GM21526 (cell line): Measurements from ENCODE around the gene KRT85.
"Not testable (repeated sequence)": the region's sequence is repeated elsewhere in the genome, so short reads cannot be mapped to it uniquely, and the experiment has no call there.

Experiments
- ATAC-seq: cut with Tn5 transposase; IDR thresholded peaks from one replicate; pipeline ENCODE4 v1.9.1; 2021; ENCODE audit warnings: moderate library complexity; ENCODE audit not compliant: unreplicated experiment, low FRiP score

The KRT85 gene

DNA sequence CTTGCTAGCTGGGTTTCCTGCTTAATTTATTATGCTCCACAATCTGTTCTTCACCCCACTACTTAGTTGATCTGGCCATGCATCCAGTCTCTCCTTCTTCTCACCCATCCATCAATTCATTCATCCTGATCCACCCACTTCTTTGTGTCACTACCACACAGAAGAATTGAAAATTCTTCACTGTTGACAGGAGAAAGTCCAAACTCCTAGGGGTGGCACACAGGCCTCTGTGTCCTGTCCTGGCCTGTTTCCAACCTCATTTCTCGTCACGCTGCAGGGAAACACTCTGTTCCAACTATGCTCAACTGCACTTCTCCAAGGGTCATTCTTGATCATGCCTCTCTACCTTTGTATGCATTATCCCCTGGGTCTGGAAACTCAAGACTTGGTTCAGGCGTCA lies 35.4 kb downstream of the KRT85 start:
- no peak for ATAC-seq

DNA sequence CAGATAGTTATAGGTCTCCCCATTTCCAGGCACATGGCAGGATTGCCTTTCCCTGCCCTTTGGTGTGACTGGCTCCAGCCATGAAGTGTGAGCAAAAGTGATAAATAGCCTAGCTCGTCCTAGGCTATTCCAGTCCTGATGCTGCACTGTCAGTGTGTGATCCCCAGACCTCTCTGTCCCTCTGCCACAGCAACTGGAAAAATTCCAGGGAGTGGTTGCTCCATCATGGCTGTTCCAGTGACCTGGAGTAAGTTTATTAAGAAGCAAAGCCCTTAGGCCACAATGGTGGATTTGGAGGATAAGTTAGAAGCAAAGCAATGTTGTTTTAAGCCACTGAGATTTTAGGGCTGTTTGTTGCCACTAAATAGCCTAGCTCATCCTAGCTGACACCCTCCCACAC lies 36.2 kb downstream of the KRT85 start:
- no peak for ATAC-seq

DNA sequence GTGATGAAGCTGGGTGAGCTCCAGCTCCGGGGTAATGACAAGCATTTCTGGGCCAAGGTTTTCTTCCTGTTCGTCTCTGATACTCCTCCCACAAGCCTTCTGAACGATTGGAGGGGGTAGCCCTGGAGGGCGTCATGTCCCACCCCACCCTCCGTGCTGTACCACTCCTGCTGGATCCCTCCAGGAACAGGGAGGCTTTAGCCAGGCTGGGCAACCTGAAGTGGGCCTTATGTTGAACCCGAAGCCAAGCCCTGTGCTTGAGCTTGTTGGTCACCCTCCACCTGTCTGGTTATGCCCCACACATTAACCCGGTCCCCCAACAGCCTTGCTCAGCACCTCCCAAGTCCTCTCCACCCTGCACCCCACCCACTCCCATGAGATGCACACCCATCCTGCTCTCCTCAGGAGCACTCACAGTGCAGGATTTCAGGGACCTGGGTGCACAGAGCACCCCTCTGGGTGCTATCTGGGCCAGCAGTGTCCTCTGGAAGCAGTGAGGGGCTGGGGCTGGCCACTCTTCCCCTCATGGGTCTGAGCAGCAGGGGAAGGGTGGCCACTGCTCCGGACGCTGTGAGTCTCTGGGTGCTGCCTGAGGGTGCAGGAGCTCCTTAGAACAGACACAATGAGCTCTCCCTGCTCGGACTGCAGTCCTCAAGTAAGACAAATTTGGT lies 39.3 kb downstream of the KRT85 start:
- ATAC-seq = no peak

DNA sequence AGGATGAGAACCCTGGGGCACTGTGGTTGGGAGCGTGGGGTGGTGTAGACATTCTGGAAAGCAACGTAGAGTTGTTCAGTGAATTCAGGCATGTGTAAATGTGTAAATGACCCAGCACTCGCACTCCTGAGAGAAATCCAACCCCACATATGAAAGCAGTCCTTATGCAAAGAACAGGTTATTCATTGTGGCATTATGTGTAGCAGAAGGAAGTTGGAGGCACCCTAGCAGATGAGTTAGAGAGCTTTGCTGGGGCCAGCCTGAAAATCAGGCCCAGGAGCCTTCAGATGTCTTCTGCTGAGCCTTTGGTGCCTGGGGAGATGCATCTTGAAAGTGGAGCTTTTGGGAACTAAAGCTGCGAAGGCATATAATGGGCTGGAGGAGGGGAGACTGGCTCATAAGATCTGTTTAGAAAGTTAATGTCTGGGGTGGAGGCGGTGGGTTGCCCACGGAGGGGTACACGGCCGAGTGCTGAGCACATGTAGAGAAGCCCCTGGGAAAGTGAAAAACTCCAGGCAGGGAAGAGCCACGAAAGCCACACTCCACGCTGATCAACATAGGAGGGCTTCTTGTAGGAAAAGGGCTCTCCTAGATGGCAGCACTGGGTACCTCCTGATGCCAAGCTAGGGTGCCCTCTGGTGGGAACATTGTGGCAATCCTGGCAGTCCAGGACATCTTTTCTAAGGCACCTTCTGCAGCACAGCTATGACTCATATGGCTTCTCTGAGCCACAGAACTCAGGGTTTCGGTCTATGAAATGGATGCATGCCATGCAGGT lies 40.0 kb downstream of the KRT85 start:
- ATAC-seq = no peak

DNA sequence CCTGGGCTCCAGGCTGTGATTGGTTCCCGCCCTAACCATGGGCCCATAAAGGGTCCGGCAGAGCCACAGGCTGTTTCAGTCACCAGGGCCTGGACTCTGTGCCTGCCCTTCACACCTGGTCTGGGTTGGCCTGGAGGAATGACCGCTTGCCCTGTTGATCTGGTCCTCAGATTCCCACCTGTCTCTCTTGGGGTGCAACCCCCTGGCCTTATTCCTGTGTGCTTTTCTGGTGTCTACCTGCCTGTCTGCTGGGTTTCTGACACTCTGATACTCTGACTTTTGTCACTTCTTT lies 43.2 kb downstream of the KRT85 start:
- ATAC-seq = no peak

DNA sequence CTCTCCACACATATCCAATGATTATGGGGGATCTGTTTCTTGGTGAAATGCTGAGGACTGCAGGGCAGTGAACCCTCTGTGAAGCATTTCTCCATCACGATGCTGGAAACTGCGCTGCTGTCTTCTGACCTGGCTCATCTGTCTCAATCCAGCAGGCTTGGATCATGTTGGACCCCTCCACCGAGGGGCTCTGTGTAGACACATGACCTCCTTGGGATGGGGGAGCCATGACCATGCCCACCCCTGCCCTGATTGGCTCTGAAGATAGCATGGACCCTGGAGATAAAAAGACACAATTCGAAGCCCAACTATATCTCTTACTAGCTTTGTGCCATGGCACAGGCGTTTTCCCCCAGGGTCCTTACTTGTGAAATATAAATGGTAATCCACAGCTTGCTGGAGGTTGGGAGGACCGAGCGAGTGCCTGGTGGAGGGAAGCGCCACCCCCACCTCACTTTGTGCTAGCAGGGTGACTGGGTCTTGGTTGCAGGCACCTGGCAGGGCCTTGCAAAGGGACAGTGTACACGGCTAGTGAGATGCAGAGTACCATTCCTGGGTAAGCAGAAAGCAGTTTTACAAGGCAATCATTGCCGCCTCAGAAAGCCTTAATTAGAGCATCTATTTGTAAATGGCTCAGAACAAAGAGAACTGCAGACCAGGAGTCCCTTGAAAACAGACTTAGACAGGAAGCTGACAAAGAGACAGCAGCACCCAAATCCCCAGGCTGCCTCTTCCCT lies 43.7 kb downstream of the KRT85 start:
- ATAC-seq = no peak

DNA sequence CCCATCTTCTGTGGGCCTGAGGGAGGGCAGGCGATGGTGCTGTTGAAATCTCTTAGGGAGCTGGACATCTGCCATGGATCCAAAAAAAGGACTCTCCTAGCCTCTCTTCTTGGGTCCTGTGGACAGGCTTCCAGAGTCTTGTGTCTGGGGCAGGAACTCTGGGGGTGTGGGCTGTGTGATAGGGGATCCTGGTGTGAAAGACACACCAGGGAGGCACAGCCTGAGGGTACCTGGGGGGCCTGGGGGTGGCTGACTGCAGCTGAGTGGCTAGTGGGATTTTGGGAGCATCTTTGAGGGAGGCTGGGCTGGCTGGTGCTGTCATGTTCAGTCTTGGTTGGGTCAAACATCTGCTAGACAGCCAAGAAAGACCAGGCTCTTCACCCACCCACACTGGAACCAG lies 44.3 kb downstream of the KRT85 start:
- no peak for ATAC-seq

DNA sequence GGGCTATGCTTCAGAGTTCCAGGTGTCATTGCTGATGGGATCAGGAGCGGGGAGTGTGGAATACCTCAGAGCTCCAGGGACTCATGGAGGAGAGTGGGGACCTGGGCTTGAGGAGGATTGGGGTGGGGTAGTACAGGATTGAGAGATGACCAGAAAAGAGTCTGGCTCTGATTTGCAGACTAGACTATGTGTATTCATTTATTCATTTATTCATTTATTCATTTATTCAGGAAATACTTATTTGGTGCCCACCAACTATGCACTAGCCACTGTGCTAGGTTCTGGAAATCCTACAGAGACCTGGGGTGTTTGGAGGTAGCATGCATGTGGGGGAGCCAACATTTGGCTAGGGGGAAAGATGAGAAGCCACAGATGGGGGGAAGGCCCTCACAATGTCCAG lies 45.2 kb downstream of the KRT85 start:
- ATAC-seq = no peak

DNA sequence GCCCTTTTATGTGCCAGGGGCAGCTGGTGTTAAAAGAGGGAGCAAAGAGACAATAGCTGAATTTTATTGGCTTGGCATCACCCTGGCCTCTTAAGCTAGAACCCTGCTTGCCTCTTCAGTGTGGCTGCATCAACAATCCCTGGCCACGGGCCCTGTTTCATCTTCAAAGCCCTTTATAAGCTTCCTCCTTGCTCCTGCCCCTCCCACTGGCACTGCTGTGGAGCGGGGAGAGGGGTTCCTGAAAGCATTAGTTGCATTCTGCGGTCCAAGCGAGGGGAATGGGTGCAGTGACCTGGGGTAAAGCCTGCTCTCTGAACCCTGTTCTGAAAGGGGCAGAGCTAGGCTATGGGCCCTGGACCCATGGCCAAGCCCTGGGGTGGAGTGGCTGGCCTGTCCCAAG lies 45.9 kb downstream of the KRT85 start:
- ATAC-seq = no peak

DNA sequence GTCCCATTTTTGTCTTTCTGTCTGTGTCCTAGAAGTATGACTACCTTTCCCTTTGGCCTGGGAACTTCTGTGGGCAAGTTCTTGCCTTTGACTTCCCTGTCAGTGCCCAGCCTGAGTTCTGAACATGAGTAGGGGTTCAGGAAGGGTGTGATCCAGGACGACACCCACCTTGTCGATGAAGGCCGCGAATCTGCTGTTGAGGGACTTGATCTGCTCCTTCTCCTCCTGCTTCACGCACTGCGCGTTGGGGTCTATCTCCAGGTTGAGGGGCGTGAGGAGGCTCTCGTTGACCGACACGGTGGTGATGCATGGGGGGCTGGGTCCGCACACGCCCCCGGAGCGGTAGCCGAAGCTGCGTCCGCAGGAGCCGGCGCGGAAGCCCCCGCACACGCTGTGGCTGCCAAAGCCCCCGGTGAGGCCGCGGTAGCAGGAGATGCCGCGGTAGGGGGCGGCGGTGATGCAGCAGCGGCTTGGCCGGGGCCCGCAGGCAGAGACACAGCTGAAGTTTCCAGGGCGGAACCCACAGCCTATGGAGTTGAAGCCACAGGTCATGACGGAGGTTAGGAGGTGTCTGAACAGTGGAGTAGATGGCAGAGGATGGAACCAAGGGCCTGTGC lies 46.4 kb downstream of the KRT85 start, which contains the start of gene KRT83:
KRT83 (minus strand) TSS at position 615 of the 617 bp plus-strand sequence; CDS start at position 552, 63 bp downstream.
- ATAC-seq = no peak

DNA sequence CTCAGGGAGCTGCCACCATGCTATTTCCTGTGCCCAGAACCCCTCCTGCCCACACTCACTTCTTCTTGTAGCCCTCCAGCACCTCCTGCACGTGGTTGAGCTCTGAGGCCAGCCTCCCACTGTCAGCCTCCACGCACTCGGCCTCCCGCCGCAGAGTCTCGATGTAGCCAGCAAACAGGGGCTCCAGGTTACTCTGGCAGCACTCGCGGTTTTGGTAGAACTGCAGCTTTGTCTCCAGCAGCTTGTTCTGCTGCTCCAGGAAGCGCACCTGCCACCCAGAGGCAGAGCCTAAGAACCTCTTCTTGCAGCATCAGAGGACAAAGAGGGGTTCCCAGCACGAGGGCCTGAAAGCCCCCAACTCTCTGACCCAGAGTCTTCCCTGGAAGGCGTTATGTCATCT lies 48.2 kb downstream of the KRT85 start:
- no peak for ATAC-seq

DNA sequence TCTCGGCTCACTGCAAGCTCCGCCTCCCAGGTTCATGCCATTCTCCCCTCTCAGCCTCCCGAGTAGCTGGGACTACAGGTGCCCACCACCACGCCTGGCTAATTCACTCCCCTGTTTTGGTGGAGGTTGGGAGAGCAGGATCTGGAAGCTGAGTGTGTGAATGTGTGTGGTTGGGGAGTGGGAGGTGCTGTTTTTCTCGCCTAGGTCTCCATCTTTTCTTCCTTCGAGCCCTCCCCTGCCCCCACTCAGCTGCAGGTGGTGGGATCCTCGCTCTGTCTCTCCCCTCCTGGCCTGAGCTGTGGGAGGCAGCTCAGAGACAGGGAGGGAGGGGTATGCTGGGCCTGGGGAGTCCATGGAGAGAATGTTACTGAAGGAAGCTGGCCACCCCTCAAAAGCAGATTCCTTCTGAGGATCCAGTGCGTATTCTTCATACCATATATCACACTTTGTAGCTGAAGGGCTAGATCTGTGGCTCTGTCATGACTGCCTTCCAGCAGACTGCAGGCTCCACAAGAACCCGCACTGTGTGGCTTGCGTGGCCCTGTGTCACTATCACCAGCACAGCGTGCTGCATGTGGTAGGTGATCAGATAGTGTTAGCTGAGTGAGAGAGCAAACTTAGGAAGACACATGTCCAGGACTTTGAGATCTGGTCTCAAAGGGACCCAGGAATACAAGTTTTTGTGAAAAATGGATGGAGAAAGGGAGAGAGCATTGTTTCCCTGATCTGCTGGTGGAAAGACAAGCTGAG lies 48.9 kb downstream of the KRT85 start:
- ATAC-seq = no peak

DNA sequence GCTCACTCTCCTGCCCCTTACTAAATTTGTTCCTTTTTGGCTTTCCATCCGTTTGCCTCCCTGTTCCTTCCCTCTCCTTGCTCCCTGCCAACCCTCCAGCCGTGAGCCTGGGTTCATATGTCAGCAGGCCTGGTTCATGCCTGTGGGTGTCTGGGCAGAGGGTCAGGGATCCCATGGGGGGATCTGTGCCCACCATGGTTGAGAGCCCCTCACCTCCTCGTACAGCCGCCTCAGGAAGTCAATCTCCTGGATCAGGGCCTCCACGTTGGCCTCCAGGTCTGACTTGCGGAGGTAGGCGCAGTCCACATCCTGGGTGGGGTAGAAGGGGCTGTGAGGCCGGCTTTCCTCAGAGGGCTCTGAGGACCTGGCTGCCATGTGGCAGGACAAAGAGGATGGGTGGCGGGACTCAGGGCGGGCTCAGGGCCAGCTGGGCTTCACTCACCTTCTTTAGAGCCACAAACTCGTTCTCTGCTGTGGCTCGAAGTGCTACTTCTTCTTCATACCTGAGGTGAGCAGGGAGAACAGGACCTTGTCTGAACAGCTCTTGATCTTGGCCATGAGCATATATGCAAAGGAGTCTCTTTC lies 49.7 kb downstream of the KRT85 start:
- no peak for ATAC-seq

DNA sequence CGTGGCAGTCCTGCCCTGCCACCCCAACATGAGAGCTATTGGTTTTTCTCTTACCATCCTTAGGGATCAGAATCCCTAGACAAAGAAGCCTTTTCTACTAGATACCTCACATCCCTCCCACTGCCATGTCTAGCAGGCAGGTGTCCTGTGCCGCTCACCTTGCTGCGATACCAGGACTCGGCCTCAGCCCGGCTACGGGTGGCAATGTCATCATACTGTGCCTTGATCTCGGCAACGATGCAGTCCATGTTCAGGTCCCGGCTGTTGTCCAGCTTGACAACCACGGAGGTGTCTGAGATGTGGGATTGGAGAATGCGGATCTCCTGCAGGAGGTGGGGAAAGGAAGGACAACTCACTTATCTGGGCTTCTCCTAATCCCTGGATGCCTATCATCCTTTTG lies 50.6 kb downstream of the KRT85 start:
- no peak for ATAC-seq

DNA sequence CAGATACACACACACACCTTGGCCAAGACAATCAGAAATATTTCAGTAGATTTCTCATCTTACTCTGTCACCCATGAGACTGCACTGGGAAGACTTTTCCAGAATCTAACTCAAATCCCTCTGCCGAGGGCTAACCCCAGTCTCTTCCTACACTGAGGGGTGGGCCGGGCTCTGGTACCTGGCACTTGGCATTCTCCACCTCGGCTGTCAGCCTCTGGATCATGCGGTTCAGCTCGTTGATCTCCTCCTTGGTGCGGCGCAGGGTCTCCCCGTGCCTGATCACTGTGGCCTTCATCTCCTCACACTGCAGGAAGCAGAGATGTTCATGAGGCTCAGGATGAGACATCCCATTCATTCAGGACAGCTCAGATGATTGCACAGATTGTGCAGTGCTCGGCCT lies 51.0 kb downstream of the KRT85 start:
- ATAC-seq = no peak

DNA sequence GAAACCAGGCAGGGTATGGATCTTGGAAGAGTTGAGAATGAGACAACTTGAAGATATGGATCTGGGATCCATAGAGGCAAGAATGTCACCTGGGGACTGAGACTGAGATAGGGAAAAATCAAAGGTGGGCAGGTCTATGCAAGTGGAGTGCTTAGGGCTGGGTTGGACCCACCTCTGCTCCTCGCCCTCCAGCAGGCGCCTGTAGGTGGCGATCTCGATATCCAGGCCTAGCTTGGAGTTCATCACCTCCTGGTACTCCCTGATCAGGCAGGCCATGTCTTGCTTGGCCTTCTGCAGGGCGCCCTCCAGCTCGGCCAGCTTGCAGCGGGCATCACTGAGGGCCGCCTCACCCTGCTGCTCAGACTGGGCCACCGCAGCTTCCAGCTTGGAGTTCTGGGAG lies 51.6 kb downstream of the KRT85 start:
- not testable (repeated sequence) for ATAC-seq

DNA sequence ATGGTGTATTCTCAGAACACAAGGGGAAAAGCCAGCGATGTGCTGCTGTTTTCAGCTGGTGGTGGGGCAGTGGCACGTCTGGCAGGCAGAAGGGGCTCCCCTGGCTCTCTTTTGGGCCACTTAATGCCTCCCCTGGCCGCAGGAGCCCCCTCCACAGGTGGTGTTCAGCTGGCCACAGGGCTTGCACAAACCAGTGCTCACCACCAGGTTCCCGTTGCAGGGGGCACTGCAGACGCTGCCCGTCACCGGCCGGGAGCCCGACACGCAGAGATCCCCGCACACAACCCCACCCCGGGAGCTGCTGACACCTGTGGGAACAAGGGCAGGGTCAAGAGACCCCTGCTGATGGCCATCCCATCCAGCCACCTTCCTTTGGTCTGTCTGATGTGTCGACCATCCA lies 52.8 kb downstream of the KRT85 start:
- no peak for ATAC-seq

DNA sequence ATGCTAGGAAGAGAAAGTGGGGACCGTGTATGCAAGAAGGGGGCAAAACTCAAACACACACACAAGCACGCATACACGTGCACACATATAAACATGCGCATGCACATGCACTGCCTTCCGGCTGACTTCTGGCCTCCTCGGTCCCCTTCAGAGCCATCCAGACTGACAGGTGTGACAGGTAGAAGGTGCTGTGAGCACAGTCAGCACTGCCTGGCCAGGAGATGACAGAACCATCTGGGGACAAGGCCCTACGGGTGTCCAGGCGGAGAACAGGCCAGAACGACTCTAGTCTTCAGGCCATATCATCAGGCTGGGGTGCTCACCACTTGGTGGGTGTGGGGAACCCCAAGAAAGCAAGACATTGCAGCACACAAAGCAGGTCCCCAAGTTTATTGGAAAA lies 53.4 kb downstream of the KRT85 start:
- ATAC-seq = no peak

DNA sequence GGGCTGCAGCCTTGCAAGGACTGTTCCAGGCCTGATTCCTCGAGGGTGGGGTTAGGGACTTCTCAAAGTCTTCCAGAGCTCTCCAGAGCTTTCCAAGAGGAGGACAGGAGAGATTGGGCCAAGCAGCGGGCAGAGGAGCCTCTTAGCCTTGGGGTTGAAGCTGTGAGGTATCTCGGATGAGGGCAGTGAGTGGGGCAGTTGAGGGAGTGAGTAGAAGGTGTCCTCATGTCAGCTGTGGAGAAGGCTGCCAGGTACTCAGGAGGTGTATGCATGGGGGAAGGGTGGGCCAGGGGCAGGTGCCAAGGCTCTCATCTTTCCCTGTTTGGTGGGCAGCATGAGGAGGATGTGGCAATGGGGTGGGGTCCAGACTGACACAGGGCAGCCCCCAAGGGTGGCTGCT lies 53.8 kb downstream of the KRT85 start:
- no peak for ATAC-seq

DNA sequence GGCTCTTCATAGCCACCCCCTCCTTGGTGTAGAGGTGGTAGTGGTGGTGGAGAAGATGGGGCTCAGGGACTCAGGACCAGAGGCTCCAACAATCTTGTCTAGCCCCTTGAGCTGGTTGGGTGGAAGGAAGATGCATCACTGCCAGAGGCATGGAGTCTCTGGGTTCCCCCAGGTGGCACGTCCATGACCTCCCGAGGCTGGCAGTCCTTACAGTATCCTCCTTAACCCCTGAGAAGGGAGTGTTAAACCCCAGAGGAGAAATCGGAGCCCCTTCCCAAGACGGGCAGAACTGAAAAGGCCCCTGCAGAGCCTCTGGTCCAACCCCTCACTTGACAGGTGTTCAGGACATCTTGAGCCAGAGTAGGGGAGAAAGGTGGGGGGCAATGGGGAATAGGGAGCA lies 55.2 kb downstream of the KRT85 start:
- no peak for ATAC-seq
